GM12801 (cell line): Measurements from ENCODE around the gene PLEKHB2.

Source experiments
- CTCF ChIP-seq: IDR thresholded peaks from one replicate; pipeline ENCODE4 v1.5.1; 2011; ENCODE audit warnings: control low read depth; ENCODE audit not compliant: insufficient read length; ENCODE audit errors: extremely low read depth

The PLEKHB2 gene

DNA sequence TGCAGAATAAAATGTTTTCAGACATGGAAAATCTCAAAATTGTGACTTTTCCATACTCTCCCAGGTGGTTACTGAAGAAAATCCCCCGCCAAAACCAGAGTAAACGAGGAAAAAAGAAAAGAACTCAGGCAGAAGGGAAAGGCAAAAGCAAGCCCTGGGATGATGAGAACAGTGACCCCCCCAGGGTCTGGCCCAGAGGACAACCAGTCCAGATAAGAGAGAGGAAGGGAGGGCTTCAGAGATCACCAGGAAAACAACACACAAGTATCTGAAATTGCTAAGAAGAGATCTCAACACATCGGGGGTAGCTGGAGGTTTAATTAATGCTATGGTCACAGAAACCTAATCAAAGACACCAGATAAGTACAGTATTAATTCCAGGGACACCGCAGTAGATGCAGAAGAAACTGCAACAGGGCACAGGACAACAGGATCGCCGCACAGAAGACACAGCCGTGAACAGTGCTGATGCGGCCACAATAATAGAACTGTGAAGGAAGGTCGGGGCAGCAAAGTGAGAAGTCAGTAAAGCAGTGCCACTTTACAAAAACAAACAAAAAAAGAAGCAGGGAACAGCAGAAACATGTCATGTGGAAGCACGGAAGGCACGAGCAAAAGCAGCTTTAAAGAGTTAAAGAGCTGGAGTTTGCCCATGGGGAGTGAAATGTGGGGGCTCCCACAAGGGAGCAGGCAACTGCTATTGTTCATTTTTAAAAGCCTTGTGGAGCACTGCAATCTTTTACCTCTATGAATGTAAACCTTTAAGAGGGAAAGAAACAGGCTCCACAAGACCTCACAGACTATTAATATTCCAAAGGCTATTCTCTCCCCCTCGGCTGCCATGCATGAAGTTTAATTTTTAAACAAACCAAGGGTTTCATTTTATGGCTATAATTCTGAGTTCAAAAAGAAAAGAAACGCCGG lies 40.3 kb upstream of the PLEKHB2 start:
- TF ChIP-seq CTCF = no peak

- TF ChIP-seq CTCF = no peak
Measured at GRCh38 chr2:131067465-131068125, 37.5 kb upstream of the PLEKHB2 start.

DNA sequence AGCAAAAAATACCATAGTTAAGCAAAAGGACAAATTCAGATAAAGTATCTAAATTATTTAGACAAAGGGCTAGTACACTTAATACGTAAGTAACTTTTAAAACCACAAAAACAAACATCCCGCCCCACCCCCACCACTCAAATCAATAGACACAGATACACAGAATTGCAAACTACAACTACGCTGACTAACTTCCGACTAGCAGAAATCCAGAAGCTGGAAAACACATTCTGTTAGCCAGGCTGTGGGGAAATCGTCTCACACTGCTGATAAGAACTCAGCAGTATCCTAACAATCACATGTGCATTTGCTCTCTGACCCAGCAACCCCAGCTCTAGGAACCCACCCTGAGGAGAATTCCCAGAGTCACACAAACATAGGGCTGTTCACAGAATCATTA lies 28.4 kb upstream of the PLEKHB2 start:
- no peak for TF ChIP-seq CTCF

DNA sequence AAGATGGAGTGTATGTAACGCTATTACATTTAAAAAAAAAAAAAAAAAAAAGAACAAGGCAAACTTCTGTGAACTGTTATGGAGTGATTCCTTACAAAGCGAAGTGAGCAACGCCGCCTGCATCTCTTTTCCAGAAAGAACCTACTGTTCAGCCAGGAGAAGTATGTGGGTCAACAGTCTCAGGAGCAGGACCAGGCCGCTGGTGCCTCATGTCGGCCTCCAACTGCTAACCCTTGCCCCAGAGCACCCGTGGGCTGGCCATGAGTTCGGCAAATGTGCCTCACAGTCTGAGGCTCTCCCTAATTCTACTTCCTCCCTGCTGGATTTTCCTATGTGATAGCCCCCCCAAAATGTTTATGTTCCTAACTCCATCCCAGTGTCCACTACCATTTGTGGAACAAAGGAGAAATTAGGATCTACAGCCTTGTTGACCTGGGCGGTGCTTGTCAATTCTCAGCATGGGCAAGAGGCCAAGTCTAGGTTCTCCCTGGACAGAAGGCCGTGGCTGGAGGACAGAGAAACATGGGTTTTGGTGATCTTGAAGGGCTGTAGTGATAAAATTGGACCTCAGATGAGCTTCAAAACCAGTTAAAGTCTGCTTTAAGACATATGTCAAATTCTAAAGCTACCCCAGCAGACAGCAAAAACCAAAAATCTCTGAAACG lies 27.8 kb upstream of the PLEKHB2 start:
- TF ChIP-seq CTCF = no peak

DNA sequence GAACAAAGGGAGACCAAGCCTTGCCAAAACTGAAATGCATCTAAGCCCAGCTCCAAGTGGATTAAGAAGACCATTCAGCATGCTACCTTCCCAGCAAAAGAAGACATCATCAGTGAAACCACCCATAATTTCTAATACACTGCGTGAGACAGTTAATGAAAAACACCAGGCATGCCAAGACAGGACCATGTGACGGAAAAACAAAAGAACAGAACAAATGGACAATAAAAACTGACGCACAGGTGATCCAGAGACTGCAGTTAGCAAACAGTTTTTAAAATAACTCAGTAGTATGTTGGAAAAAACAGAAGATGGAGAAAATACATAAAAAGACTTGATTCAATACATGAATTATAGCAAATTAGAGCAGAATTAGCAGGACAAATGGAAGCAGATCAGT lies 27.2 kb upstream of the PLEKHB2 start:
- no peak for TF ChIP-seq CTCF

- no peak for TF ChIP-seq CTCF
Measured at GRCh38 chr2:131081190-131081589, 23.9 kb upstream of the PLEKHB2 start.

- TF ChIP-seq CTCF = no peak
Measured at GRCh38 chr2:131085646-131086045, 19.5 kb upstream of the PLEKHB2 start.
